AG08395 (cell line): Measurements from ENCODE around the gene CCDC192.

Source experiments
- DNase-seq: peaks from one replicate; pipeline ENCODE4 v3.0.0; 2012; ENCODE audit warnings: mixed read lengths, low spot score

The CCDC192 gene

GRCh38 chr5:127884416-127884815 is 181.2 kb downstream of the CCDC192 start:
- DNase-seq: no peak

DNA sequence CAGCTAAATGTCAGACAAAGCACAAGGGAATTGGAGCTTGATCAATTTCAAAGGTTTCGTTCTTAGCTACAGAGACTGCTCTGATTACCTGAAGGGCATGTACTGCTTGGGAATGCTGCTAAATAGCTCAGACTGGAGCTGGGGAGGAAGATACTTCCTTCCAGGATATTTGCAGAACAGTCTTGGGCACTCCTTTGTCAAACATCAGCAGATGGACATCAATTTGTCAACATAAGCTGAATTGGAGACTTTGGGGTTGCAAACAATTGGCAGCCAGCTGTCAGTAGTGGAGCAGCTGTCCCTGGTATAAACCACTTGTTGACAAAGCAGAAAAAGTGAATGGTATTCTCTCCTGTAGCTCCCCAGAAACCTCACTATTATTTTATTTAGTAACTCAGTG is 182.0 kb downstream of the CCDC192 start:
- no peak for DNase-seq

- DNase-seq: no peak
Measured at GRCh38 chr5:127886081-127886480, 182.9 kb downstream of the CCDC192 start.

DNA sequence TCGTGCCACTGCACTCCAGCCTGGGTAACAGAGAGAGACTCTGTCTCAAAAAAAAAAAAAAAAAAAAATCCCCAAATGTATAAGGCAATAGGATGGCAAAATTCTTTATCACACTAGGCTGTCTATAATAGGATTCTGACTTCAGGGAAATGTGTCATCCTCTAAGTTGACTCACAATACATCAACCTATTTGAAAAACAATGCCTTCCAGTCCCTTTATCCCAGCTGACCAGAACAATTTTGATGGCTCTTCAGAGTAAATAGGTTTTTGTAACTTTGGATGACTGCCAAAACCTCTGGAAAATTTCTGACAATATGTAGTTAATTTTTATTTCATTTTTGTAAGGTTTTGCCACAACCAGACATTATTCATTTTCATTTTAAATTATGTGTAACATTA is 184.1 kb downstream of the CCDC192 start:
- DNase-seq: no peak

DNA sequence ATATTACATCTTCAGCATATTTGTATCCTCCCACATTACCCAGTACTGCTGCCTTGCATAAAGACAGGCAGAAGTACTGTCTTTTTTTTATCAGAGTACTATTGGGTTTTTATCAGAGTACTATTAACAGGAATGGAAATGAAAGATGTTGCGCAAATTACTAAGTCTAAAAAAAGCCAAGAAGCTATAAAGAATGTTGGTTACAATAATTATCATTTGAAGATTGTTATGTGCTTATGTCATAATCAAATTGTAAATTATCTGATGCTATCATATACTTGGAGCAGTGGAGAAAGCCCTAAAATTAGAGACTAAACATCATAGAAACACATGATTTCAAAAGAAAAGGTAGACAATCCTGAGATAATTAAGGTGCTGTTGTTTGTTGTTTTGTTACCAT is 188.8 kb downstream of the CCDC192 start:
- no peak for DNase-seq

DNA sequence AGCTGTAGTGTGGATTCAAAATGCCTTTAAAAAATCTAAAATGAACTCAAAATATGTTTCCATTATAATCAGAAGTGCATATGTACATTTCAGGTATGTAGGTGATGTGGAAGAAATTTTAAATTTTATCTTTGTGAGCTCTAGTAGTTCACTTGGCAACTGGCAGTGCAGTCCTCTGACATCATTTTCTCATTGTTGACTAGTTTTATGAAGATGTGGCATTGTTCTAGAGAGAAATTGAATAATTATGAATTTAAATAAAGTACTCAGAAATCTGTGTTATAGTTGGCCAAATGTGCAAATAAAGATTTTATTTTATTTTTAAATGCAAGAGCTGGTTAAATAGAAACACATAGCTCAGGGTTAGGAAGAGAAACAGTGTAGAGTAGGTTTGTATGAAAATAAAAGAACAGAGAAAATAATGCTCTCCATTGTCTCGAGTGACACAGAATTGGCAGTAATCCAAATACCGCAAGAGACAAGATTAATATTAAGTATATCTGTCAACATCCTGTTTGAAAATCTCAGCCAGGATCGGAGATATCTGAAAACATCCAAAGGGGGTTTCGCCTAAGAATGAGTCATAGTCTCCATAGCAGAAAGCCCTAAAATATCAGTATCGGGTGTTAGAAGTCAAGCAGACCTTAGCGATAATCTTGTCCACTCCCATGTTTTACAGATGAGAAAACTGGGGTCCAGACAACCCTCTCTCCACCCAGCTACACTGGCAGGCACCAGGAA is 189.4 kb downstream of the CCDC192 start:
- DNase-seq: no peak

DNA sequence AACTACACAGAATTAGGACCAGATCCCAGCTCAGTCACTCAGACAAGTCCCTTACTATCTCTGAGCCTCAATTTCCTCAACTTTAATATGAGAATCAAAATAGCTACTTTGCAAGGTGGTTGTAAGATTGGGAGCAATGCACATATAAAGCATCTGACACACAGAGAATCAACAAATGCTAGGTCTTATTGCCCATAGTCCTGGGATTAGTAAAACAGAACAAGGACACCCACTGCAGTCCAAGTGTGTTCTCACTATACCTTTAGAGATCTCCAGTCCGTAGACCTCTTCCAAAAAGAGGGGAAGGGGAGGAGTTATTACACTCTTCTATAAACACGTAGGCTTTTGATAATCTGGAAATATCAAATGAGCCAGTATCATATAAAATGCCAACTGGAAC is 190.0 kb downstream of the CCDC192 start:
- no peak for DNase-seq

GRCh38 chr5:127894461-127894860 is 191.3 kb downstream of the CCDC192 start:
- DNase-seq: no peak

DNA sequence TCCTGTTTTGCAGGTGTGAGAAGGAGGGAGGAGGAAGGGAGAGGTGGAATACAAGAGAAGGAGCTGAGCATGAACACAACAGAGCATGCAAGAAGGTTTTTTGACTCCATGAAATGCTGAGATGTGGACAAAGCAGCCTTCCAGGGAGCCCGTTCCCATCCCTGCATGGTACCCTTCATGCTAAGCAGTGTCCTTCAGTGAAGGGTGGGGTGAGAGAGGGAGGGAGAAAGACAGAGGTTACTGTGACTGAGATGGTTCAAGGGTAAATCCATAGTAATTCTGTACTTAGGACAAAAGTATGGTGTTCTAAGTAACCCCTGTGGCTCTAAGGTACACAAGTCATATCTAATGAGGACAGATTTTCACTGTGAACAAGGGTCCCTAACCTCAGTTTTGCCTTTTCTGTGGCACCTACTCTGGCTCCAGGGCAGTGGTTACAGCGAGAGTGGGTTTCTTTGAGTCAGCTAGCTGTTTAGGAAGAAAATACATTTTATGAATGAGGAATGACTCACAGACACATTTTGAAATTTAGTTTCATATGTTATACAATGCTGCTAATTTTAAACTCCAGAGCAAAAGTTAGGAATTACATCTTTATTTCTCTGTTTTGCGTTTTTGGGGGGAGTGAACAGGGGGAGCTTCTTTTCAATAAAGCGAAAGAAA is 195.5 kb downstream of the CCDC192 start:
- DNase-seq: no peak

DNA sequence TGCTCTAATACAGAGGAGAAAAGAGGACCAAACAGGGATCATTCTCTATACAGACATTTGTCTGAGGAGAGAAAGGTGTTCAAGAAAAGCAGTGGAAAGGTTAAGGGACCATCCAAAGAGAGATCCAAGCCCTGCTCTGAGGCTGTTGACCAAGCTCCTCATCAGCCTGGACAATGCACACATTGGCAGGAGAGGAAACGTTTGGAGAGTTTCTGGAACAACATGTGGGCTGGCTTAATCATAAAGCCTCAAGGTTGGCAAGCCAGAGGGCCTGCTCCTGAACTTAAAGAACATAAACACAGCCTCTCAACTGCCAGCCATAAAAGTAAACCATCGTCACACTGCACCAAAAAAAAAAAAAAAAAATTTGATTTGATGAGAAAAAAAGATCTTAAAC is 196.0 kb downstream of the CCDC192 start:
- no peak for DNase-seq

DNA sequence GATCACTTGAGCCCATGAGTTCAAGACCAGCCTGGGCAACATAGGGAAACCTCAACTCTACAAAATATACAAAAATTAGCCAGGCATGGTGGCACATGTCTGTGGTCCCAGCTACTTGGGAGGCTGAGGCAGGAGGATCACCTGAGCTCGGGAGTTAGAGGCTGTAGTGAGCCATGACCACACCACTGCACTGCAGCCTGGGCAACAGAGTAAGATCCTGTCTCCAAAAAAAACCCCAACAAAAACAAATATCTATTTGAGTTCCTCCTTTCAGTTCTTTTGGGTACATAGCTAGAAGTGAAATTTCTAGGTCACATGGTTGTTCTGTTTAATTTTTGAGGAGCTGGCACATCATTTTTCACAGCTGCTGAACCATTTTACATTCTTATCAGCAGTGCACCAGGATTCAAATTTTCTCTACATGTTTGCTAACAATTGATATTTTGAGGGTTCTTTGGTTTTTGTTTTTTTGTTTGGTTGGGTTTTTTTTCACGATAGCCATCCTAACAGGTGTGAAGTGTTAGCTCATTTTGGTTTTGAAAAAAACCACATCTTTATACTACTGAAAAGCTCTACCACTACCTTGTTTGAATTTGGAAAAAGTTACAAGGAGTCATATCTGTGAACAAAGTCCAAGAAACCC is 203.5 kb downstream of the CCDC192 start:
- DNase-seq: no peak

GRCh38 chr5:127907907-127908306 is 204.7 kb downstream of the CCDC192 start:
- DNase-seq: no peak

DNA sequence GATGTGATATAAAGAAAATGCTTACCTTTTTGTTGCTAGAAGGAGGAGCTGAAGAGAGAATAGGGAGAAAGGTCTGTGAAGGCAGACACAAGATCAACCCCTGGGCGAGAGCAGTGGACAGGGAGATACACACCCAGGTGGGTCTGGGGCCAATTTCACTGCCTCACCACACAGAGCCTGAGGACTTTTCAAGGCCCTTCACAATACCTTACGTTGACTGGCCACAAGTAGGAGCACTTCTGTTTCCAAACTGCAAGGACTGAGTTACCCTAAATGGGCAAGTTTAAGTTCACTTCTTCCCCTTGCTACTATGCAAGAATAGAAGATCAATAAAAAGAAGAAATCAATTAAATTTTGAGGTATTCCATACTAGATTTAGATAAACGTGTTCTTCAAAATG is 205.9 kb downstream of the CCDC192 start:
- DNase-seq: peak; percentile 29

GRCh38 chr5:127909821-127910220 is 206.6 kb downstream of the CCDC192 start:
- no peak for DNase-seq

GRCh38 chr5:127910307-127910956 is 207.2 kb downstream of the CCDC192 start:
- no peak for DNase-seq

DNA sequence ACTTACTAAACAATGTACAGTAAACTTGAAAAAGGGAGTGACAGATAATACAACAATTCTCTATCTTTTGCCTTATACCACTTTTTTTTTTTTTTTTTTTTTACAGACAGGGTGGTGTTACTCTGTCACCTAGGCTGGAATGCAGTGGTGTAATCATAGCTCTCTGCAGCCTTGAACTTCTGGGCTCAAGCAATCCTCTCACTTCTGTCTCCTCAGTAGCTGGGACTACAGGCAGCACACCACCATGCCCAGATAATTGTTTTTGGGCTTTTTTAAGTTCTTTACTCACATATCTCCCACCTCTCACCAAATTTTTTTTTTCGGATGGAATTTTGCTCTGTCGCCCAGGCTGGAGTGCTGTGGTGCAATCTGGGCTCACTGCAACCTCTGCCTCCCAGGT is 208.4 kb downstream of the CCDC192 start:
- no peak for DNase-seq

- DNase-seq: no peak
Measured at GRCh38 chr5:127912411-127912810, 209.2 kb downstream of the CCDC192 start.

GRCh38 chr5:127916885-127917573 is 213.8 kb downstream of the CCDC192 start:
- no peak for DNase-seq

GRCh38 chr5:127919006-127919796 is 216.0 kb downstream of the CCDC192 start:
- DNase-seq: no peak

GRCh38 chr5:127919818-127920217 is 216.6 kb downstream of the CCDC192 start:
- DNase-seq: no peak

GRCh38 chr5:127920936-127921335 is 217.7 kb downstream of the CCDC192 start:
- no peak for DNase-seq
